ENCODE data around the gene ORM2. TPM values are rescaled to one million over a fixed set of nuclear protein-coding genes. Genes with fewer than 3 reads are reported as not detected.

The ORM2 gene
- total and polyA plus RNA-seq, 9 of the 15 experiments (the other 6 are each of a cell fraction or from before 2014, with no cell fraction given) = 0.98 TPM; not detected in 8

GRCh38 chr9:114290561-114290986, 39.1 kb upstream of the ORM2 start:
- intact Hi-C loops (cut with micrococcal nuclease) = loop anchor here (2.0 to 5.0 kb wide), 2 partner anchors 136 to 553 kb away; partner anchors contain the start of gene COL27A1
- no peaks in the 10 kb centered on the region for H3K79me2 ChIP-seq (ENCODE audit: control insufficient read depth, insufficient read depth, low read length)
- no peaks in the 10 kb centered on the region for H3K36me3 ChIP-seq (ENCODE audit: control insufficient read depth, insufficient read depth, low read length)
- ChIA-PET CTCF (ENCODE audit: low intra/inter-chr PET ratio) (interaction anchor here (0.7 to 1.5 kb wide), 6 partner anchors 21 to 182 kb away, joined by 3 to 13 read pairs (median 7); partner anchors contain the start of gene COL27A1), POLR2A (interaction anchor here (0.7 to 1.7 kb wide), 5 partner anchors 17 to 208 kb away, joined by 3 to 6 read pairs (median 4); no protein-coding TSS in a partner anchor)
- H3K9me3 ChIP-seq (replicated peaks; ENCODE audit: control insufficient read depth, insufficient read depth, low read depth, low read length) = 0 out of 2 replicates have a peak, but pooled peaks cover 2% of the 10 kb centered on the region
- no peak overlapping the region for H3K4me3 ChIP-seq
- no peak for TF ChIP-seq ELF2 (CRISPR knock-in tag; IDR thresholded peaks at IDR 0.05)
- no peak for TF ChIP-seq ZNF316 (IDR thresholded peaks at IDR 0.05)
- TF ChIP-seq EWSR1 (IDR thresholded peaks at IDR 0.05; ENCODE audit: borderline replicate concordance, low read depth, partially characterized antibody) = no peak
- TF ChIP-seq PRMT5 (CRISPR knock-in tag; IDR thresholded peaks at IDR 0.05) = no peak
- TF ChIP-seq, protein P1, sequence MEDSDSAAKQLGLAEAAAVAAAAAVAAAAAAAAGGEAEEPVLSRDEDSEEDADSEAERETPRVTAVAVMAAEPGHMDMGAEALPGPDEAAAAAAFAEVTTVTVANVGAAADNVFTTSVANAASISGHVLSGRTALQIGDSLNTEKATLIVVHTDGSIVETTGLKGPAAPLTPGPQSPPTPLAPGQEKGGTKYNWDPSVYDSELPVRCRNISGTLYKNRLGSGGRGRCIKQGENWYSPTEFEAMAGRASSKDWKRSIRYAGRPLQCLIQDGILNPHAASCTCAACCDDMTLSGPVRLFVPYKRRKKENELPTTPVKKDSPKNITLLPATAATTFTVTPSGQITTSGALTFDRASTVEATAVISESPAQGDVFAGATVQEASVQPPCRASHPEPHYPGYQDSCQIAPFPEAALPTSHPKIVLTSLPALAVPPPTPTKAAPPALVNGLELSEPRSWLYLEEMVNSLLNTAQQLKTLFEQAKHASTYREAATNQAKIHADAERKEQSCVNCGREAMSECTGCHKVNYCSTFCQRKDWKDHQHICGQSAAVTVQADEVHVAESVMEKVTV (CRISPR knock-in tag; IDR thresholded peaks at IDR 0.05) = no peak
- no peak for TF ChIP-seq CHD4 (IDR thresholded peaks at IDR 0.05; ENCODE audit: insufficient read depth, insufficient replicate concordance, low read depth, low read length, poor library complexity, severe bottlenecking)
- TF ChIP-seq, protein P2, sequence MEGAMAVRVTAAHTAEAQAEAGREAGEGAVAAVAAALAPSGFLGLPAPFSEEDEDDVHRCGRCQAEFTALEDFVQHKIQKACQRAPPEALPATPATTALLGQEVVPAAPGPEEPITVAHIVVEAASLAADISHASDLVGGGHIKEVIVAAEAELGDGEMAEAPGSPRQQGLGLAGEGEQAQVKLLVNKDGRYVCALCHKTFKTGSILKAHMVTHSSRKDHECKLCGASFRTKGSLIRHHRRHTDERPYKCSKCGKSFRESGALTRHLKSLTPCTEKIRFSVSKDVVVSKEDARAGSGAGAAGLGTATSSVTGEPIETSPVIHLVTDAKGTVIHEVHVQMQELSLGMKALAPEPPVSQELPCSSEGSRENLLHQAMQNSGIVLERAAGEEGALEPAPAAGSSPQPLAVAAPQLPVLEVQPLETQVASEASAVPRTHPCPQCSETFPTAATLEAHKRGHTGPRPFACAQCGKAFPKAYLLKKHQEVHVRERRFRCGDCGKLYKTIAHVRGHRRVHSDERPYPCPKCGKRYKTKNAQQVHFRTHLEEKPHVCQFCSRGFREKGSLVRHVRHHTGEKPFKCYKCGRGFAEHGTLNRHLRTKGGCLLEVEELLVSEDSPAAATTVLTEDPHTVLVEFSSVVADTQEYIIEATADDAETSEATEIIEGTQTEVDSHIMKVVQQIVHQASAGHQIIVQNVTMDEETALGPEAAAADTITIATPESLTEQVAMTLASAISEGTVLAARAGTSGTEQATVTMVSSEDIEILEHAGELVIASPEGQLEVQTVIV (CRISPR knock-in tag; IDR thresholded peaks at IDR 0.05; ENCODE audit: borderline replicate concordance) = no peak
- no peak for TF ChIP-seq MEF2A (IDR thresholded peaks at IDR 0.05; ENCODE audit: control insufficient read depth, low read depth, low read length)
- no peak overlapping the region for H3K9ac ChIP-seq (ENCODE audit: insufficient read depth in 1 of 2, low read depth in 2 of 2, low read length in 2 of 2)
- H3K27ac ChIP-seq (ENCODE audit: extremely low read depth, low read depth, low read length) = no peak overlapping the region
- in situ Hi-C loops (cut with MboI) = no loop called here
- no peak overlapping the region for H2AFZ ChIP-seq (ENCODE audit: low read depth, low read length)
- BruUV-seq (replicated peaks) = no TSS peak
- H3K27me3 ChIP-seq (ENCODE audit: control insufficient read depth in 2 of 2, insufficient read depth in 2 of 2, low read length in 2 of 2) = peaks cover 0 to 26% of the 10 kb centered on the region in 2 experiments; a peak in 2 of 5 replicates
- no peak overlapping the region for H3K4me2 ChIP-seq (ENCODE audit: insufficient read depth, low read length)
- peaks cover 6% of the 10 kb centered on the region; the same call in 1 of the 2 replicates for H4K20me1 ChIP-seq (replicated peaks; ENCODE audit: control insufficient read depth, insufficient read depth, low read length)
- ATAC-seq (peak; percentile 32), DNase-seq (ENCODE audit: extremely low read depth in 1 of 4, low spot score in 3 of 4) (no peak), FAIRE-seq (no peak)
- H3K9me1 ChIP-seq (ENCODE audit: control insufficient read depth, insufficient read depth, low read length) = no peaks in the 10 kb centered on the region
- 0% methylated on average over 2 of the region's 7 CpGs for WGBS (ENCODE audit: insufficient coverage, low coverage, missing lambda C conversion rate)
- peaks cover 0 to 1% of the 10 kb centered on the region in 2 experiments; a peak in 2 of 5 replicates for H3K4me1 ChIP-seq (replicated peaks in 1 of 2; ENCODE audit: control insufficient read depth in 2 of 2, insufficient read depth in 2 of 2, low read length in 2 of 2)

All from K562 (cell line).